ENCODE results near the gene NT5C.

DNA sequence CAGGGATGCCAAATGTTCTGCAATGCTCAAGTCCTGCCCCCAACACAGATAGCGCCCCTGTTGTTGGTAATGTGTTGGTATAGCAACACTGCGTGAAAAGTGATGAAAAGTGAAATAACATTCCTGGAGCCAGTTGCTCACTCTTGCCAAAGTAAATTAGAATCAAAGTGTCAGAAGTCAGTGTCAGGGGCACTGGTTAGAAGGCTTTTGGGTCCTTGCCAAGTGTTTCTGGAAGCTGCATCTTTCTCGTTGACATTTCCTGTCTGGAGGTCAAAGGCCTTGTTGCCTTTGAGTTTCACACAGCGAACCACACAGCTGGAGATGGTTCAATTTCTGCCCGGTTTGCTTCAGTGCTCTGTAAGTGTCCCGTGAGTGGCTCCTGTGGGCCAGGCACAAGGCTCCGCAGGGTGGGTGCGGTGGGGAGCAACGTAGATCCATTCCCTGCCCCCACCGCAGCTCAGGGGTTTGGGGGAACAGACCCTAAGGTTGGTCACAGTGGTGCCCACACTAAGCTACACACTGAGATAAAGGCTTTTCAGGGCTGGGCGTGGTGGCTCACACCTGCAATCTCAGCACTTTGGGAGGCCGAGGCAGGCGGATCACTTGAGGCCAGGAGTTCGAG lies 47.4 kb downstream of the NT5C start:
- TF ChIP-seq GATA1 (IDR thresholded peaks at IDR 0.05; ENCODE audit: low read depth, low read length) (no peak), POLR2A (IDR thresholded peaks at IDR 0.05; ENCODE audit: low read length) (no peak)

Measured in erythroblast (primary cell).